Naive thymus-derived CD4-positive, alpha-beta T cell (primary cell): ENCODE data around the gene ALPK1. TPM values are rescaled to one million over a fixed set of nuclear protein-coding genes. Genes with fewer than 3 reads are reported as not detected.

Experiments used
- ATAC-seq: fragments of 150-1000 bp; cut with Tn5 transposase; 2 replicates; pipeline ENCODE4 v1.10.0; 2021; ENCODE audit warnings: mild to moderate bottlenecking, moderate library complexity
- CTCF ChIA-PET: fragments of 350-600 bp; sonication (Branson Sonifier 250); formaldehyde crosslinking; loops from one replicate; lab custom pipeline; 2021; ENCODE audit warnings: antibody characterized with exemption; lab: Charles Lee
- POLR2A ChIA-PET: fragments of 350-600 bp; sonication (Branson Sonifier 250); formaldehyde crosslinking; loops from one replicate; lab custom pipeline; 2021; ENCODE audit warnings: antibody characterized with exemption, inconsistent platforms; lab: Charles Lee
- DNase-seq, 9 donors: peaks; one replicate each; pipeline versions ENCODE4 v3.0.0 to v3.0.0-alpha.2; 2020 to 2022; ENCODE audit warnings: mixed read lengths in 1 of 9
- H3K27ac ChIP-seq: one replicate; pipeline ENCODE4 v1.7.0; 2013; ENCODE audit warnings: mild to moderate bottlenecking, low read depth, low read length, moderate library complexity
- H3K27me3 ChIP-seq, 2 donors: one replicate each; pipeline ENCODE4 v1.7.0; 2013; ENCODE audit warnings: low read length in 2 of 2, mild to moderate bottlenecking in 2 of 2, moderate library complexity in 2 of 2; ENCODE audit not compliant: control insufficient read depth in 2 of 2, insufficient read depth in 2 of 2
- H3K36me3 ChIP-seq, 3 experiments: 1 replicate in 2 of 3; 2 replicates in 1 of 3; pipeline ENCODE4 v1.7.0; 2013; ENCODE audit warnings: low read length in 3 of 3, mild to moderate bottlenecking in 3 of 3, moderate library complexity in 1 of 3; ENCODE audit not compliant: insufficient read depth in 3 of 3, control insufficient read depth in 2 of 3
- H3K4me1 ChIP-seq, 2 donors: one replicate each; pipeline ENCODE4 v1.7.0; 2013; ENCODE audit warnings: low read length in 2 of 2, mild to moderate bottlenecking in 2 of 2, moderate library complexity in 1 of 2; ENCODE audit not compliant: control insufficient read depth in 2 of 2, insufficient read depth in 2 of 2
- H3K4me3 ChIP-seq: 2 replicates; pipeline ENCODE4 v1.7.0; 2013; ENCODE audit warnings: mild to moderate bottlenecking, low read length
- H3K9me3 ChIP-seq, 3 experiments: 1 replicate in 2 of 3; 2 replicates in 1 of 3; pipeline ENCODE4 v1.7.0; 2013; ENCODE audit warnings: low read length in 3 of 3; ENCODE audit not compliant: control insufficient read depth in 2 of 3
- H3K27ac Mint-ChIP-seq, 9 donors: one replicate each; pipeline ENCODE4 v1.8.0; 2020 to 2022; ENCODE audit warnings: mixed read lengths in 9 of 9, mild to moderate bottlenecking in 8 of 9, moderate library complexity in 5 of 9, inconsistent platforms in 2 of 9
- H3K27me3 Mint-ChIP-seq, 5 donors: one replicate each; pipeline ENCODE4 v1.8.0; 2021 to 2022; ENCODE audit warnings: mixed read lengths in 5 of 5, mild to moderate bottlenecking in 1 of 5
- H3K36me3 Mint-ChIP-seq, 5 donors: one replicate each; pipeline ENCODE4 v1.8.0; 2020 to 2022; ENCODE audit warnings: mixed read lengths in 5 of 5, mild to moderate bottlenecking in 3 of 5, inconsistent platforms in 1 of 5
- H3K4me1 Mint-ChIP-seq, 7 donors: one replicate each; pipeline ENCODE4 v1.8.0; 2020 to 2022; ENCODE audit warnings: mixed read lengths in 7 of 7, mild to moderate bottlenecking in 3 of 7, inconsistent platforms in 1 of 7
- H3K4me3 Mint-ChIP-seq, 10 donors: one replicate each; pipeline ENCODE4 v1.8.0; 2020 to 2022; ENCODE audit warnings: mild to moderate bottlenecking in 10 of 10, mixed read lengths in 10 of 10, moderate library complexity in 6 of 10, inconsistent platforms in 2 of 10
- H3K9me3 Mint-ChIP-seq, 11 donors: one replicate each; pipeline ENCODE4 v1.8.0; 2020 to 2022; ENCODE audit warnings: mixed read lengths in 11 of 11, mild to moderate bottlenecking in 4 of 11, inconsistent platforms in 1 of 11, moderate library complexity in 1 of 11
- intact Hi-C, 2 donors: fragments of 100-400 bp; cut with micrococcal nuclease; formaldehyde crosslinking; loops; one replicate each; pipeline ENCODE4 v1.15.1; 2023
- polyA plus RNA-seq, 2 donors: library from polyadenylated mRNA; unstranded; fragments of 300-500 nt; fragmentation: Illumina TruSeq; gene quantifications; one replicate each; pipeline ENCODE4 v1.2.3, GENCODE V29; 2021
- total RNA-seq, 6 experiments: library from RNA in 5 of 6; stranded (reverse) in 5 of 6; gene quantifications; 1 replicate in 5 of 6; 2 replicates in 1 of 6; pipeline ENCODE4 v1.2.3 and lab custom pipeline; 2021 to 2026

The ALPK1 gene
- total and polyA plus RNA-seq, 7 experiments from 2014 or later = 5.0 to 35.0 (median 18.8) TPM

DNA sequence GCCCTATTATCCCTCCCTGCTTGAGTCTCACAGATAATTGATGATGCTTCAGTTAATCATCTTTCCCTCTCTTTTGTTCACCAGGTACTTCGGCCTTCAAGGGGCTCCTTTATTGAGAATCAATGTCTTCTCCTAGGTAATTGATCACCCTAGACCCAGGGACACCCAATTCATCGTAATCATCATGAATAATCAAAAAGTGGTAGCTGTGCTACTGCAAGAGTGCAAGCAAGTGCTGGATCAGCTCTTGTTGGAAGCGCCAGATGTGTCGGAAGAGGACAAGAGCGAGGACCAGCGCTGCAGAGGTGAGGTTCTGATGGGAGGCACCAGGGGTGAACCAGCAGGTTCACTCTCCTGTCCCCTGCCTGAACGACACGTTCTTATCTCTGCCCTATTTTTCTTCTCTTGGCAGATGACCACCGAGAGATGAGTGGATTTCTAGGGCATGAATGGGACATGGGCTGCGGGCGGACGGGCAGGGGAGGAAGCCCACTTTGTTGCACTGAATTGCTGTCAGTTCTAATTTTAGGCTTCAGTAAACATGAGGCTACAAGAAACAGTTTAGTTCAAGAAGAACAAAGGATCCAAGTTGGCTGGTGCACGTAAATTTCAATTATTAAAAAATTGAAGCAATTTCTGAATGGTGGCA lies 80.5 kb downstream of the ALPK1 start:
- DNase-seq (no peak), ATAC-seq (no peak)
- Histone ChIP-seq H3K27me3 (no peaks in the 10 kb centered on the region), H3K4me1 (no peaks in the 10 kb centered on the region), H3K9me3 (no peaks in the 10 kb centered on the region), H3K36me3 (peaks cover 0 to 26% (median 0%) of the 10 kb centered on the region in 3 experiments), H3K4me3 (no peak overlapping the region), H3K27ac (no peak overlapping the region)
- ChIA-PET CTCF (no interaction called here), POLR2A (no interaction called here)
- intact Hi-C loops = no loop called here
- H3K4me3 Mint-ChIP-seq = no peak overlapping the region
- peaks cover 0 to 4% (median 0%) of the 10 kb centered on the region in 7 donors for H3K4me1 Mint-ChIP-seq
- no peak overlapping the region for H3K27ac Mint-ChIP-seq
- peaks cover 25 to 71% (median 60%) of the 10 kb centered on the region in 5 donors for H3K36me3 Mint-ChIP-seq
- H3K27me3 Mint-ChIP-seq = no peaks in the 10 kb centered on the region
- no peaks in the 10 kb centered on the region for H3K9me3 Mint-ChIP-seq

DNA sequence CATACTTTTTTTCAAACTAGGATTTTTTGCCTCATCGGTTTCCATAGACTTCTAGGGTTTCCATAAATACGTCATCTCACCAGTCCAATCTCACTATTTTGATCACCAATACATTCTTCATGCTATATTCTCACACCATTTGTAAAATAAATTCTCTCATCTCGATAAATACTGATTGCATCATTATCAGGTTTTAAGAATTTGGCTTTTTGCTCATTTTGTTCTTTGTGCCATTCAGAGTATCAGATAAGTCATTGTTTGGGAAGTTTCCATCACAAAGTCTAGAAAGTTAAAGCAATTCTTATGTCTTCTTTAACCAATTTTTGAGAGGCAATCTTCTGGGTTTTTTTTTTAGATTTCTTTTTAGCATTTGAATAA lies 81.1 kb downstream of the ALPK1 start:
- peaks cover 0 to 26% (median 0%) of the 10 kb centered on the region in 3 experiments for H3K36me3 ChIP-seq
- ATAC-seq = no peak
- ChIA-PET POLR2A (no interaction called here), CTCF (no interaction called here)
- no peaks in the 10 kb centered on the region for H3K4me1 ChIP-seq
- H3K27ac Mint-ChIP-seq = no peak overlapping the region
- H3K4me3 ChIP-seq = no peak overlapping the region
- H3K27me3 ChIP-seq = no peaks in the 10 kb centered on the region
- no peaks in the 10 kb centered on the region for H3K9me3 Mint-ChIP-seq
- H3K4me1 Mint-ChIP-seq = peaks cover 0 to 4% (median 0%) of the 10 kb centered on the region in 7 donors
- intact Hi-C loops = no loop called here
- H3K4me3 Mint-ChIP-seq = no peak overlapping the region
- peaks cover 26 to 74% (median 61%) of the 10 kb centered on the region in 5 donors for H3K36me3 Mint-ChIP-seq
- DNase-seq = no peak
- no peaks in the 10 kb centered on the region for H3K27me3 Mint-ChIP-seq
- no peaks in the 10 kb centered on the region for H3K9me3 ChIP-seq
- H3K27ac ChIP-seq = no peak overlapping the region

DNA sequence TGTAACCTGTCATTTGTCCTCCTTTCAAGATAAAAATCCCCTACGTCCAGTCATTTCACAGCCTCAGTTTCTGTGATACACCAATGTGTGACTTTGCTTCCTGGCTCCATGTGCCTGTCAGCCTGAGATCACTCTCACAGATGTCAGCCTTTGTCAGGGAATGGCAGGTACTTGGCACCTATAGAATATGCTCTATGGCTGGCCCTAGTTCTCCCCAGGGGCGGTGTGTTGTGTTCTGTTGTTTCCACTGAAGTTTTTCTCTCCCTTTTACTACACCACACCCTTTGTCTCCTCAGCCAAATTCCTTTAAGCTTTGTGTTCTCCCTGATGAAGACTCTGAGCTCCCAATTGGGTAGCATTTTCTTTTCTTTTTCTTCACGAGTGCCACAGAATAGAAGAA lies 81.7 kb downstream of the ALPK1 start:
- H3K9me3 Mint-ChIP-seq = no peaks in the 10 kb centered on the region
- H3K36me3 Mint-ChIP-seq = peaks cover 27 to 79% (median 61%) of the 10 kb centered on the region in 5 donors
- H3K27me3 Mint-ChIP-seq = no peaks in the 10 kb centered on the region
- peak overlapping the region in 1 of 9 donors; percentile 59 for H3K27ac Mint-ChIP-seq
- H3K27ac ChIP-seq = no peak overlapping the region
- ATAC-seq (no peak), DNase-seq (no peak)
- H3K9me3 ChIP-seq = no peaks in the 10 kb centered on the region
- H3K27me3 ChIP-seq = no peaks in the 10 kb centered on the region
- intact Hi-C loops = no loop called here
- peaks cover 0 to 4% (median 0%) of the 10 kb centered on the region in 7 donors for H3K4me1 Mint-ChIP-seq
- peaks cover 0 to 26% (median 0%) of the 10 kb centered on the region in 3 experiments for H3K36me3 ChIP-seq
- no peaks in the 10 kb centered on the region for H3K4me1 ChIP-seq
- H3K4me3 ChIP-seq = no peak overlapping the region
- no peak overlapping the region for H3K4me3 Mint-ChIP-seq
- POLR2A ChIA-PET = no interaction called here
- CTCF ChIA-PET = no interaction called here

DNA sequence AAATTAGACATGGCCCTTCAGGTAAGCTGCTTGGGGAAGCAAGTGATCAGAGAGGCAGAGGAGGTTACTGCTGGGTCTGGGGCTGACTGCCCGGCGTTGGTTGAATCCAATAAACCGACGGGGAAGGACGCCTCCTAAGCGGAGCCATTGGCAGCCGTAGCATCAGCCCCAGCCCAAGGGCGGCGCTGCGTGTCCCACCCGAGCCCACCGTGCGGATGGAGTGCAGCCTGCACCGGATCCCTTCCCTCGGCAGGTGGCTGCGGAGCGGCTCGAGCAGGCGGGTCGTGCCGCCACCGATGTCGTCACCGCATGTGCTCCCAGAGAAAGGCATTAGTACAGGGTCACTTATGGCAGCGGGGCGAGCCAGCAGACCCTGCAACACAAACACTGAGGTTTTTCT lies 82.1 kb downstream of the ALPK1 start:
- H3K9me3 ChIP-seq = no peaks in the 10 kb centered on the region
- ATAC-seq = no peak
- no peak overlapping the region for H3K4me3 ChIP-seq
- ChIA-PET POLR2A (no interaction called here), CTCF (no interaction called here)
- peaks cover 0 to 4% (median 0%) of the 10 kb centered on the region in 7 donors for H3K4me1 Mint-ChIP-seq
- no peaks in the 10 kb centered on the region for H3K4me1 ChIP-seq
- no peaks in the 10 kb centered on the region for H3K27me3 ChIP-seq
- H3K27ac ChIP-seq = no peak overlapping the region
- H3K36me3 ChIP-seq = peaks cover 0 to 26% (median 0%) of the 10 kb centered on the region in 3 experiments
- no peak overlapping the region for H3K4me3 Mint-ChIP-seq
- peaks cover 24 to 78% (median 59%) of the 10 kb centered on the region in 5 donors for H3K36me3 Mint-ChIP-seq
- intact Hi-C loops = no loop called here
- no peaks in the 10 kb centered on the region for H3K27me3 Mint-ChIP-seq
- no peak for DNase-seq
- no peaks in the 10 kb centered on the region for H3K9me3 Mint-ChIP-seq
- H3K27ac Mint-ChIP-seq = no peak overlapping the region

DNA sequence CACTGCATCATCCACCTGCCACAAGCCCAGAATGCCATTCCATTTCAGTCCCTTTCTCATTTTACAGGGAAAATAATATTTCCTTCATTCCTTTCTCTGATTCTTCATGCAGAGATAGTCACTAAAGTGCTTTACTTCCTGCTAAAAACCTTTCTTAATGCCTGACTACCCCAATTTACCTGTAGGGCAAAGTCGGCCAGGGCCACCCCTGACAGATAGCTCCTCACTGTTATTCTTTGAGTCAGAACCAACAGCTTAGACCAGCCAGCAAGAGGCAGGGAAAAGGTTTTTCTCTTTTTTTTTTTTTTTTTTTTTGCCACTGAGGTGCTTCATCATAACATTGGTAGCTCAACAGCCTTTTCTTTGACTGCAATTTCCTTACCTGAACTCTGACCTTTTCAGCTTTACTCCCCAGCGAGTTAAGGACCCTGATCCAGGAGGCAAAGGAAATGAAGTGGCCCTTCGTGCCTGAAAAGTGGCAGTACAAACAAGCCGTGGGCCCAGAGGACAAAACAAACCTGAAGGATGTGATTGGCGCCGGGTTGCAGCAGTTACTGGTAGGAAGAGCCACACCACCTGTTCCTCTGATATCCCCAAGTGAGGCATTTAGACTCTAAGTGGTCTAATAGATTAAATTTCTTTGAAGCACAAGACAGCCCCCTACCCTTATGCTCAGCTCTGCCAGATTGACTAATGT lies 85.0 kb downstream of the ALPK1 start:
- H3K27me3 ChIP-seq = no peaks in the 10 kb centered on the region
- H3K4me3 Mint-ChIP-seq = no peak overlapping the region
- peaks cover 0 to 3% (median 0%) of the 10 kb centered on the region in 7 donors for H3K4me1 Mint-ChIP-seq
- no peak overlapping the region for H3K27ac Mint-ChIP-seq
- H3K9me3 Mint-ChIP-seq = no peaks in the 10 kb centered on the region
- POLR2A ChIA-PET = no interaction called here
- CTCF ChIA-PET = no interaction called here
- H3K4me1 ChIP-seq = no peaks in the 10 kb centered on the region
- H3K27ac ChIP-seq = no peak overlapping the region
- DNase-seq = no peak
- no peaks in the 10 kb centered on the region for H3K27me3 Mint-ChIP-seq
- H3K36me3 ChIP-seq = peaks cover 0 to 26% (median 0%) of the 10 kb centered on the region in 3 experiments
- H3K36me3 Mint-ChIP-seq = peaks cover 22 to 75% (median 59%) of the 10 kb centered on the region in 5 donors
- no peaks in the 10 kb centered on the region for H3K9me3 ChIP-seq
- intact Hi-C loops = no loop called here
- no peak for ATAC-seq
- no peak overlapping the region for H3K4me3 ChIP-seq

DNA sequence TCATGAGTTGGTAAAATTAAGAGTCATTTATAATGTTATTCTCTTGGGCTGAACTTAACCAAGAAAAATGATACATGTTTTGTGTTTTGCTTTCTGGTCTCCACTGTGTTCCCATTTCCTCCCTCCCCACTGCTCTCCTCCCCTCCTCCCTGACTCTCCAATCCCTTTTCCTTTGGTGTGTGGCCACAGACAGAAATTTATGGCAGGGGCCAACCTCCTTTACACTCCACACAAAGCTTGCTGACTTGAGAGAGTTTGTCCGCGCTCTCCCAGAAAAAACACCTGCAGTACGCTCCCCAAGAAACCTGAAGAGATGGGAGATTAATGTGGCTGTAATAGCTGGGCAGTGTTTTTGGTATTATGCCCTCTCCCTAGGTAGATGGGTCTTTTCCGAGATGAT lies 88.9 kb downstream of the ALPK1 start:
- intact Hi-C loops = no loop called here
- Histone ChIP-seq H3K4me1 (no peaks in the 10 kb centered on the region), H3K9me3 (no peaks in the 10 kb centered on the region), H3K27me3 (no peaks in the 10 kb centered on the region), H3K4me3 (no peak overlapping the region), H3K27ac (no peak overlapping the region), H3K36me3 (peaks cover 0 to 8% (median 0%) of the 10 kb centered on the region in 3 experiments)
- Mint-ChIP-seq H3K27ac (no peak overlapping the region), H3K9me3 (peaks cover 0 to 1% (median 0%) of the 10 kb centered on the region in 11 donors), H3K4me3 (no peak overlapping the region), H3K27me3 (no peaks in the 10 kb centered on the region), H3K36me3 (peaks cover 12 to 61% (median 49%) of the 10 kb centered on the region in 5 donors), H3K4me1 (peaks cover 0 to 1% (median 0%) of the 10 kb centered on the region in 7 donors)
- no peak for ATAC-seq
- CTCF ChIA-PET = no interaction called here
- POLR2A ChIA-PET = no interaction called here
- no peak for DNase-seq
